ENCODE measurements around the gene MBNL1. TPM values are rescaled to one million over a fixed set of nuclear protein-coding genes. Genes with fewer than 3 reads are reported as not detected.

MBNL1 gene
- total RNA-seq, 1 experiment from 2014 or later, result 200 TPM

DNA sequence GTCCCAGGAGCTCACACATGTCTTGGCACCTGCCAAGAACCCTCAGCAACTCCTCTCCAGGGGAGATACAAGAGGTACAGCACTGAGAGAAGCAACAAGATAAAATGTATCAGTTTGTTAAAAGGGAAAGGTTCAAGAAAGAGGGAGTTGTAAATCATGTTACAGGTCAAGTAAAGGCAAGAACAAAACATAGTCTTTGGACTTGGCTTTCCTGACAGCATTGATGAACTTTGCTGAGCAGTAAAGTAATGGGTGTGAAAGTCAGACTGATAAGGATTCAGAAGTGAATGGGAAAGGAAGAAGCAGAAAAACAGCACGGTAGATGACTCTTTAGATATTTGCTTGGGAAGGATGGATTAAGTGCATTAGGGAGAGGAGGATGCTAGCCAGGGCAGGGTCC, 27.1 kb downstream of the MBNL1 start:
- RAD21 ChIA-PET (ENCODE audit: low non-redundant PET in 1 of 2, low total read pairs in 2 of 2, uncharacterized antibody in 2 of 2, unreplicated experiment in 2 of 2), result no interaction called here
- intact Hi-C loops (cut with micrococcal nuclease), result no loop called here
- Histone ChIP-seq H3K9ac (ENCODE audit: low read length) (no peak overlapping the region), H3K27me3 (ENCODE audit: insufficient read depth, low read length) (no peaks in the 10 kb centered on the region), H3K9me2 (ENCODE audit: insufficient read depth) (no peaks in the 10 kb centered on the region), H3K9me3 (ENCODE audit: control insufficient read depth in 1 of 2, insufficient read depth in 1 of 2, low read depth in 1 of 2, low read length in 2 of 2) (no peaks in the 10 kb centered on the region), H3K27ac (ENCODE audit: low read depth, low read length) (no peak overlapping the region), H3K79me2 (ENCODE audit: insufficient read depth, low read length) (peaks cover 100% of the 10 kb centered on the region), H3K4me2 (ENCODE audit: low read length) (no peak overlapping the region), H3K4me3 (replicated peaks in 1 of 2; ENCODE audit: low read depth in 1 of 2, low read length in 2 of 2) (no peak overlapping the region), H3K36me3 (ENCODE audit: control insufficient read depth in 1 of 2, insufficient read depth in 2 of 2, low read length in 2 of 2) (no peaks in the 10 kb centered on the region; a peak in 1 of 4 replicates), H3K4me1 (ENCODE audit: control insufficient read depth in 1 of 2, insufficient read depth in 2 of 2, low read length in 2 of 2) (peaks cover 42 to 60% of the 10 kb centered on the region in 2 experiments), H2AFZ (ENCODE audit: low read depth, low read length, poor library complexity, severe bottlenecking) (no peak overlapping the region), H4K20me1 (ENCODE audit: insufficient read depth) (peaks cover 5% of the 10 kb centered on the region; the same call in 1 of the 2 replicates)
- POLR2A ChIA-PET, result no interaction called here
- ATAC-seq (no peak), DNase-seq (ENCODE audit: low read depth, low spot score) (no peak)
- TF ChIP-seq ZNF274 (IDR thresholded peaks at IDR 0.05; ENCODE audit: low read depth, low read length) (no peak), POLR2A (IDR thresholded peaks at IDR 0.05; ENCODE audit: borderline replicate concordance, extremely low read depth, insufficient read depth, insufficient read length) (no peak), EZH2phosphoT487 (IDR thresholded peaks at IDR 0.05; ENCODE audit: borderline replicate concordance) (no peak), CTCF (IDR thresholded peaks at IDR 0.05 in 2 of 3, conservative IDR thresholded peaks at IDR 0.05 in 1 of 3; ENCODE audit: borderline replicate concordance in 1 of 3, insufficient read depth in 1 of 3, low read depth in 2 of 3, low read length in 2 of 3) (no peak), POLR2AphosphoS5 (IDR thresholded peaks at IDR 0.05; ENCODE audit: low read depth, low read length) (no peak), CBX3 (IDR thresholded peaks at IDR 0.05; ENCODE audit: low read depth) (no peak), ZBTB33 (IDR thresholded peaks at IDR 0.05; ENCODE audit: extremely low read depth, insufficient replicate concordance, low read length) (no peak), YY1 (IDR thresholded peaks at IDR 0.05; ENCODE audit: extremely low read depth, insufficient replicate concordance, low read depth, low read length) (no peak), SRF (IDR thresholded peaks at IDR 0.05; ENCODE audit: low read depth) (no peak), FOSL1 (IDR thresholded peaks at IDR 0.05; ENCODE audit: low read depth) (no peak), CEBPB (IDR thresholded peaks at IDR 0.05; ENCODE audit: low read depth) (no peak)
- BruUV-seq (replicated peaks), result no TSS peak
- CTCF ChIA-PET, result no interaction called here
